NCI-H1417 treated with DMSO at 0.1 percent for 48 hours (cell line): ENCODE data around the gene SLC7A1.

Source experiments
- DNase-seq: peaks from one replicate; lab custom pipeline; 2025; lab: John Stamatoyannopoulos, UW

Gene SLC7A1

GRCh38 chr13:29489650-29490560 lies 105.6 kb downstream of the SLC7A1 start:
- no peak for DNase-seq

GRCh38 chr13:29487466-29488454 lies 107.7 kb downstream of the SLC7A1 start:
- DNase-seq, result no peak

GRCh38 chr13:29486551-29486950 lies 108.9 kb downstream of the SLC7A1 start:
- DNase-seq, result no peak

GRCh38 chr13:29484796-29485195 lies 110.7 kb downstream of the SLC7A1 start:
- DNase-seq, result no peak

GRCh38 chr13:29484236-29484635 lies 111.3 kb downstream of the SLC7A1 start:
- no peak for DNase-seq

GRCh38 chr13:29483623-29484022 lies 111.9 kb downstream of the SLC7A1 start:
- no peak for DNase-seq

GRCh38 chr13:29483211-29483610 lies 112.3 kb downstream of the SLC7A1 start:
- DNase-seq, result no peak

- DNase-seq, result no peak
Observed at GRCh38 chr13:29482504-29482903, 113.0 kb downstream of the SLC7A1 start.

GRCh38 chr13:29481603-29482002 lies 113.9 kb downstream of the SLC7A1 start:
- DNase-seq, result no peak

GRCh38 chr13:29480893-29481525 lies 114.5 kb downstream of the SLC7A1 start:
- no peak for DNase-seq

- no peak for DNase-seq
Observed at GRCh38 chr13:29479716-29480492, 115.6 kb downstream of the SLC7A1 start.

GRCh38 chr13:29476046-29476445 lies 119.4 kb downstream of the SLC7A1 start:
- DNase-seq, result no peak

- no peak for DNase-seq
Observed at GRCh38 chr13:29474991-29475390, 120.5 kb downstream of the SLC7A1 start.

- no peak for DNase-seq
Observed at GRCh38 chr13:29473166-29473565, 122.3 kb downstream of the SLC7A1 start.

GRCh38 chr13:29472332-29472961 lies 123.0 kb downstream of the SLC7A1 start:
- no peak for DNase-seq

- DNase-seq, result no peak
Observed at GRCh38 chr13:29471551-29471950, 123.9 kb downstream of the SLC7A1 start.

GRCh38 chr13:29465741-29466293 lies 129.7 kb downstream of the SLC7A1 start:
- no peak for DNase-seq

GRCh38 chr13:29464105-29464679 lies 131.3 kb downstream of the SLC7A1 start:
- DNase-seq, result no peak

- no peak for DNase-seq
Observed at GRCh38 chr13:29459813-29460355, 135.6 kb downstream of the SLC7A1 start.
